Activated CD8-positive, alpha-beta T cell treated with anti-CD3 and anti-CD28 coated beads for 36 hours (primary cell): ENCODE measurements around the gene SPPL2B. TPM values are rescaled to one million over a fixed set of nuclear protein-coding genes. Genes with fewer than 3 reads are reported as not detected.

ENCODE experiments used
- ATAC-seq: fragments of 200-7000 bp; cut with Tn5 transposase; one replicate; pipeline ENCODE4 v1.10.0; 2021; ENCODE audit warnings: mild to moderate bottlenecking, moderate library complexity
- CTCF ChIA-PET: fragments of 350-600 bp; sonication (Branson Sonifier 250); formaldehyde crosslinking; loops from one replicate; lab custom pipeline; 2021; ENCODE audit warnings: antibody characterized with exemption; lab: Charles Lee
- POLR2A ChIA-PET: fragments of 350-600 bp; sonication (Branson Sonifier 250); formaldehyde crosslinking; loops from one replicate; lab custom pipeline; 2021; ENCODE audit warnings: antibody characterized with exemption; lab: Charles Lee
- DNase-seq: peaks from one replicate; pipeline ENCODE4 v3.0.0-alpha.2; 2020
- H3K27ac Mint-ChIP-seq: one replicate; pipeline ENCODE4 v1.8.0; 2021; ENCODE audit warnings: mild to moderate bottlenecking, mixed read lengths
- H3K27me3 Mint-ChIP-seq: one replicate; pipeline ENCODE4 v1.8.0; 2021; ENCODE audit warnings: mixed read lengths
- H3K36me3 Mint-ChIP-seq: one replicate; pipeline ENCODE4 v1.8.0; 2021; ENCODE audit warnings: low read depth, mixed read lengths
- H3K4me1 Mint-ChIP-seq: one replicate; pipeline ENCODE4 v1.8.0; 2021; ENCODE audit warnings: low read depth, mixed read lengths
- H3K4me3 Mint-ChIP-seq: one replicate; pipeline ENCODE4 v1.8.0; 2021; ENCODE audit warnings: mild to moderate bottlenecking, moderate library complexity, mixed read lengths
- H3K9me3 Mint-ChIP-seq: one replicate; pipeline ENCODE4 v1.8.0; 2021; ENCODE audit warnings: mixed read lengths
- CTCF ChIP-seq: fragments of 200-600 bp; IDR thresholded peaks from one replicate; pipeline ENCODE4 v1.8.0; 2022; ENCODE audit warnings: antibody characterized with exemption, mild to moderate bottlenecking
- intact Hi-C: fragments of 100-400 bp; cut with micrococcal nuclease; formaldehyde crosslinking; loops from one replicate; pipeline ENCODE4 v1.10.0; 2022
- total RNA-seq, 2 experiments: library from RNA; stranded (reverse); gene quantifications; one replicate each; pipeline ENCODE4 v1.2.3, GENCODE V29; 2021

Gene SPPL2B
- total RNA-seq, 2 experiments from 2014 or later: 52.8 to 54.3 TPM

GRCh38 chr19:2291185-2291751 lies 37.2 kb upstream of the SPPL2B start:
- Mint-ChIP-seq H3K9me3 (no peaks in the 10 kb centered on the region), H3K27ac (no peak overlapping the region), H3K4me3 (peak overlapping the region; percentile 69), H3K27me3 (peaks cover 13% of the 10 kb centered on the region), H3K4me1 (peaks cover 14% of the 10 kb centered on the region), H3K36me3 (no peaks in the 10 kb centered on the region)
- intact Hi-C loops: no loop called here
- ATAC-seq (no peak), DNase-seq (no peak)
- ChIA-PET CTCF (interaction anchor here (0.8 kb wide), 1 partner anchor 18 kb away, joined by 3 read pairs; no protein-coding TSS in a partner anchor), POLR2A (interaction anchor here (1.3 kb wide), 1 partner anchor 21 kb away, joined by 4 read pairs; no protein-coding TSS in a partner anchor)
- TF ChIP-seq CTCF: no peak

- Mint-ChIP-seq H3K27ac (no peak overlapping the region), H3K36me3 (no peaks in the 10 kb centered on the region), H3K9me3 (no peaks in the 10 kb centered on the region), H3K4me3 (no peak overlapping the region), H3K4me1 (peaks cover 4% of the 10 kb centered on the region), H3K27me3 (peaks cover 4% of the 10 kb centered on the region)
- no peak for TF ChIP-seq CTCF
- no peak for DNase-seq
- no peak for ATAC-seq
- CTCF ChIA-PET: interaction anchor here (0.7 kb wide), 1 partner anchor 30 kb away, joined by 3 read pairs; no protein-coding TSS in a partner anchor
- POLR2A ChIA-PET: interaction anchor here (0.6 to 1.8 kb wide), 7 partner anchors 10 to 128 kb away, joined by 3 to 6 read pairs (median 3); no protein-coding TSS in a partner anchor
- intact Hi-C loops: no loop called here
Measured at GRCh38 chr19:2294687-2295335, 33.7 kb upstream of the SPPL2B start.

- H3K9me3 Mint-ChIP-seq: no peaks in the 10 kb centered on the region
- no peaks in the 10 kb centered on the region for H3K27me3 Mint-ChIP-seq
- H3K36me3 Mint-ChIP-seq: no peaks in the 10 kb centered on the region
- intact Hi-C loops: no loop called here
- ATAC-seq: no peak
- ChIA-PET CTCF (interaction anchor here (1.1 kb wide), 1 partner anchor 34 kb away, joined by 3 read pairs; no protein-coding TSS in a partner anchor), POLR2A (interaction anchor here (0.8 to 1.5 kb wide), 2 partner anchors 13 to 22 kb away, joined by 3 to 4 read pairs; no protein-coding TSS in a partner anchor)
- no peak overlapping the region for H3K4me3 Mint-ChIP-seq
- no peak for DNase-seq
- H3K27ac Mint-ChIP-seq: no peak overlapping the region
- H3K4me1 Mint-ChIP-seq: peaks cover 4% of the 10 kb centered on the region
- TF ChIP-seq CTCF: no peak
Measured at GRCh38 chr19:2296141-2296540, 32.3 kb upstream of the SPPL2B start.

GRCh38 chr19:2300533-2300932 lies 28.0 kb upstream of the SPPL2B start:
- intact Hi-C loops: no loop called here
- ChIA-PET POLR2A (interaction anchor here (1.0 kb wide), 1 partner anchor 23 kb away, joined by 4 read pairs; no protein-coding TSS in a partner anchor), CTCF (no interaction called here)
- peaks cover 20% of the 10 kb centered on the region for H3K27me3 Mint-ChIP-seq
- TF ChIP-seq CTCF: no peak
- DNase-seq (no peak), ATAC-seq (no peak)
- H3K4me1 Mint-ChIP-seq: peaks cover 7% of the 10 kb centered on the region
- no peaks in the 10 kb centered on the region for H3K36me3 Mint-ChIP-seq
- no peak overlapping the region for H3K4me3 Mint-ChIP-seq
- no peak overlapping the region for H3K27ac Mint-ChIP-seq
- H3K9me3 Mint-ChIP-seq: no peaks in the 10 kb centered on the region
